HEK293T (cell line): Measurements from ENCODE around the gene CHST11.

ENCODE experiments used
- CTCF ChIA-PET: fragments of 350-600 bp; formaldehyde crosslinking; extraction: SDS; loops from one replicate; lab custom pipeline; 2021; ENCODE audit warnings: antibody characterized with exemption, inconsistent platforms; lab: Yijun Ruan, JAX
- POLR2A ChIA-PET: fragments of 350-600 bp; formaldehyde crosslinking; extraction: SDS; loops from one replicate; lab custom pipeline; 2020; ENCODE audit warnings: antibody characterized with exemption, inconsistent platforms; lab: Yijun Ruan, JAX
- DNase-seq: peaks from one replicate; pipeline ENCODE4 v3.0.0; 2012; ENCODE audit warnings: mixed read lengths; ENCODE audit errors: extremely low spot score
- ARNT ChIP-seq: fragments of 450-650 bp; IDR thresholded peaks from 2 replicates; pipeline ENCODE4 v1.6.1; 2017; ENCODE audit warnings: mild to moderate bottlenecking
- BHLHE40 ChIP-seq: fragments of 450-650 bp; IDR thresholded peaks from 2 replicates; pipeline ENCODE4 v1.6.1; 2016; ENCODE audit warnings: mild to moderate bottlenecking, moderate library complexity, borderline replicate concordance
- CTBP1 ChIP-seq: fragments of 450-650 bp; IDR thresholded peaks from 2 replicates; pipeline ENCODE4 v1.6.1; 2016; ENCODE audit warnings: borderline replicate concordance
- ELF4 ChIP-seq: fragments of 450-650 bp; IDR thresholded peaks from 2 replicates; pipeline ENCODE4 v1.6.1; 2017; ENCODE audit warnings: antibody characterized with exemption
- FOXA1 ChIP-seq: fragments of 450-650 bp; IDR thresholded peaks from 2 replicates; pipeline ENCODE4 v1.6.1; 2016; ENCODE audit warnings: mild to moderate bottlenecking
- FOXK2 ChIP-seq: fragments of 450-650 bp; IDR thresholded peaks from 2 replicates; pipeline ENCODE4 v1.6.1; 2016; ENCODE audit warnings: mild to moderate bottlenecking
- FOXM1 ChIP-seq: fragments of 450-650 bp; IDR thresholded peaks from 2 replicates; pipeline ENCODE4 v1.6.1; 2017; ENCODE audit warnings: mild to moderate bottlenecking, borderline replicate concordance
- HDGF ChIP-seq: fragments of 450-650 bp; IDR thresholded peaks from 2 replicates; pipeline ENCODE4 v1.6.1; 2017; ENCODE audit warnings: antibody characterized with exemption, borderline replicate concordance
- L3MBTL2 ChIP-seq: fragments of 450-650 bp; conservative IDR thresholded peaks from 2 replicates; pipeline ENCODE4 v1.6.1; 2016; ENCODE audit warnings: mild to moderate bottlenecking
- LEF1 ChIP-seq: fragments of 450-650 bp; IDR thresholded peaks from 2 replicates; pipeline ENCODE4 v1.6.1; 2017; ENCODE audit warnings: mild to moderate bottlenecking, borderline replicate concordance
- NFRKB ChIP-seq: fragments of 450-650 bp; IDR thresholded peaks from 2 replicates; pipeline ENCODE4 v1.6.1; 2016; ENCODE audit warnings: mild to moderate bottlenecking, moderate library complexity
- SP1 ChIP-seq: fragments of 450-650 bp; IDR thresholded peaks from 2 replicates; pipeline ENCODE4 v1.6.1; 2017
- SUZ12 ChIP-seq: fragments of 450-650 bp; IDR thresholded peaks from 2 replicates; pipeline ENCODE4 v1.6.1; 2016; ENCODE audit warnings: mild to moderate bottlenecking
- TARDBP ChIP-seq: fragments of 450-650 bp; IDR thresholded peaks from 2 replicates; pipeline ENCODE4 v1.6.1; 2016
- ZNF384 ChIP-seq: fragments of 450-650 bp; IDR thresholded peaks from 2 replicates; pipeline ENCODE4 v1.6.1; 2016
- TF ChIP-seq, protein P1 (sequence below): fragments of 450-650 bp; IDR thresholded peaks from 2 replicates; pipeline ENCODE4 v1.6.1; 2016

The CHST11 gene

DNA sequence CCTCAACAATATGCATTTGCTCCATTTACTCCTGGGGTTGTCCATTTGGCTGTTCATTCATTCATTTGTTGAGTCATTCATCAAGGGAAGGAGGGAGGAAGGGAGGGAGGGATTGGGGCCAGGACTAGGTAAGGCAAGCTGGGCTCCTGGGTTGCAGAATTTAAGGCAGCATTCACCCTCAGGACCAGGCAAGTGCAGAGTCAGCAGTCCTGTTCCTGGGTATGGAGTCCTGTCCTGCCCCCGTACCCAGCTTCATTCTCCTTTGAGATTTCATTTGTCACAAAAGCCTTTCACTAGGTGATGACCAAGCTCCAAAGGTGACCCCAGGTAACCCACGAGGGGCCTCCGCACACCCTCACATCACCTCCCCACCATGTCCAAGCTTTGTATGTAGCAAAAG is 178.1 kb downstream of the CHST11 start:
- ChIA-PET POLR2A (no interaction called here), CTCF (interaction anchor here (0.6 kb wide), 1 partner anchor 11 kb away, joined by 4 read pairs; no protein-coding TSS in a partner anchor)
- no peak for DNase-seq
- TF ChIP-seq FOXA1 (no peak), FOXM1 (no peak), ELF4 (no peak), ZNF384 (no peak)
- TF ChIP-seq, protein P1, sequence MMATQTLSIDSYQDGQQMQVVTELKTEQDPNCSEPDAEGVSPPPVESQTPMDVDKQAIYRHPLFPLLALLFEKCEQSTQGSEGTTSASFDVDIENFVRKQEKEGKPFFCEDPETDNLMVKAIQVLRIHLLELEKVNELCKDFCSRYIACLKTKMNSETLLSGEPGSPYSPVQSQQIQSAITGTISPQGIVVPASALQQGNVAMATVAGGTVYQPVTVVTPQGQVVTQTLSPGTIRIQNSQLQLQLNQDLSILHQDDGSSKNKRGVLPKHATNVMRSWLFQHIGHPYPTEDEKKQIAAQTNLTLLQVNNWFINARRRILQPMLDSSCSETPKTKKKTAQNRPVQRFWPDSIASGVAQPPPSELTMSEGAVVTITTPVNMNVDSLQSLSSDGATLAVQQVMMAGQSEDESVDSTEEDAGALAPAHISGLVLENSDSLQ, result no peak

- TF ChIP-seq ZNF384, result no peak
- no peak for TF ChIP-seq TARDBP
- no peak for TF ChIP-seq FOXK2
- no peak for TF ChIP-seq NFRKB
- no peak for TF ChIP-seq FOXA1
- TF ChIP-seq BHLHE40, result no peak
- TF ChIP-seq ELF4, result no peak
- TF ChIP-seq CTBP1, result no peak
- no peak for TF ChIP-seq LEF1
- ChIA-PET CTCF (interaction anchor here (0.6 kb wide), 1 partner anchor 254 kb away, joined by 4 read pairs; no protein-coding TSS in a partner anchor), POLR2A (no interaction called here)
- DNase-seq, result no peak
Measured at GRCh38 chr12:104635607-104636343, 179.0 kb downstream of the CHST11 start.

- no peak for TF ChIP-seq ZNF384
- TF ChIP-seq NFRKB, result no peak
- no peak for TF ChIP-seq FOXK2
- TF ChIP-seq L3MBTL2, result no peak
- TF ChIP-seq SP1, result no peak
- TF ChIP-seq, protein P1, result no peak
- no peak for TF ChIP-seq FOXM1
- TF ChIP-seq HDGF, result no peak
- no peak for TF ChIP-seq BHLHE40
- no peak for TF ChIP-seq TARDBP
- no peak for TF ChIP-seq LEF1
- no peak for TF ChIP-seq ELF4
- no peak for TF ChIP-seq SUZ12
- no peak for TF ChIP-seq CTBP1
- no peak for TF ChIP-seq FOXA1
- no peak for TF ChIP-seq ARNT
- DNase-seq, result no peak
- CTCF ChIA-PET, result interaction anchor here (0.6 kb wide), 1 partner anchor 255 kb away, joined by 4 read pairs; no protein-coding TSS in a partner anchor
- POLR2A ChIA-PET, result no interaction called here
Measured at GRCh38 chr12:104636496-104636895, 179.7 kb downstream of the CHST11 start.

DNA sequence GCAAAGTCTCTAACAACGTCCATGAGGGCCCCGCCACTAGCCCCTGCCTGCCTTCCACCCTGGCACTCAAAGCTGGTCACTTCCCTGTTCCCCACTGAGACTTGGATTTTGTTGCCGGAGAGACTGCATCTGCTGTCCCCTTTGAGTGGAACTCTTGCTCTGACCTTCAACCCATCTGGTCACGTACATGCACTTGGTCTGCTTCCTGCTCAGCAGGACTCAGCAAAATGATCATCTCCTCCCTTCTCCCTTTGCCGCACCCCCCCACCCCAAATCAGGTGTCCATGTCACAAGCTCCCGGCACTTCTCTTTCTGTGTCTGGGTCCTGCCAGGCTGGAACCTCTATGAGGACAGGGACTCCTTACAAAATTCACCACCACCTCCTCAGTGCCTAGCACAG is 180.9 kb downstream of the CHST11 start:
- TF ChIP-seq ELF4, result no peak
- no peak for TF ChIP-seq FOXK2
- TF ChIP-seq, protein P1, result no peak
- no peak for TF ChIP-seq L3MBTL2
- no peak for TF ChIP-seq SUZ12
- no peak for TF ChIP-seq HDGF
- TF ChIP-seq ZNF384, result no peak
- TF ChIP-seq TARDBP, result no peak
- no peak for TF ChIP-seq BHLHE40
- TF ChIP-seq FOXA1, result no peak
- TF ChIP-seq SP1, result no peak
- no peak for TF ChIP-seq CTBP1
- no peak for TF ChIP-seq LEF1
- no peak for TF ChIP-seq FOXM1
- no peak for TF ChIP-seq ARNT
- TF ChIP-seq NFRKB, result no peak
- ChIA-PET CTCF (no interaction called here), POLR2A (no interaction called here)
- DNase-seq, result no peak

GRCh38 chr12:104638218-104638850 is 181.6 kb downstream of the CHST11 start:
- ChIA-PET CTCF (no interaction called here), POLR2A (no interaction called here)
- TF ChIP-seq ELF4 (no peak), SP1 (no peak), HDGF (no peak), FOXK2 (no peak), CTBP1 (no peak), ARNT (no peak), NFRKB (no peak), FOXA1 (no peak), BHLHE40 (no peak), SUZ12 (no peak), FOXM1 (no peak), L3MBTL2 (no peak), LEF1 (no peak), TARDBP (no peak), ZNF384 (no peak)
- TF ChIP-seq, protein P1, result no peak
- no peak for DNase-seq
